Breast epithelium (tissue), 3 donors: Measurements from ENCODE around the gene EMC6.

ENCODE experiments used
- POLR2A ChIP-seq: fragments of 450-650 bp; IDR thresholded peaks from one replicate; pipeline ENCODE4 v1.6.1; 2016; ENCODE audit warnings: antibody characterized with exemption, mild to moderate bottlenecking, moderate library complexity
- POLR2AphosphoS5 ChIP-seq, 3 donors: sonication (generic); formaldehyde crosslinking; IDR thresholded peaks; one replicate each; pipeline ENCODE4 v1.6.1; 2017; ENCODE audit warnings: antibody characterized with exemption in 3 of 3
- TF ChIP-seq, protein P1 (sequence below), 3 donors: fragments of 450-650 bp; IDR thresholded peaks; one replicate each; pipeline ENCODE4 v1.5.1; 2016 to 2017; ENCODE audit warnings: antibody characterized with exemption in 3 of 3, mild to moderate bottlenecking in 3 of 3, moderate library complexity in 3 of 3

DNA sequence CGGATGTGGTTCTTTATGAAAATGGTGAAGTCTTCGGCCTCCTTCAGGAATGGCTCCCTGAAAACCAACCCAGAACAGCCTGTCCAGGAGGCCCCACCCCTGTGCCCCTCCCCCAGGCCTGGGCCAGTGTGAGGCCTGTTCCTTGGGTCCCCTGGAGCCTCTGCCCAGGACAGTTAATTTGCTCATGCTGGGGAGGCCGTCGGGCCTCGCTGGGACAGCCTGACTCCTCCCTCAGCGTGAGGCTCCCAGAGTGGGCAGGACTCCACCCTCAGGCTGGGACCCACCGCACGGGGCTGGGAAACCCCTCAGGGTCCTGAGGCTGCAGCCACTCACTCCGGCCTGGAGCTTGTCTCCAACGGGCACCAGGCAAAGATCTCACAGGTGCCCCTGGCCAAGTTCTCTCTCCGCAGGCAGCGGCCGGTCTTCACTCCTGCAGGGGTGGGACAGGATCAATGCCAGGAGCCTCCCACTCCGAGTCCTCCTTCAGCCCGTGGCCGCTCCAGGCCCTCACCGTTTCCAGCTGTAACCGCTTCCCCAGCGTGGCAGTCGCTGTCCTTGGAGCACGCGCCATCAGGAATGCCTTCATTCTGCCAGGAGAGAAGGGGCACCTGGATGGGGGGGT, 21.6 kb downstream of the EMC6 start:
- TF ChIP-seq POLR2AphosphoS5 (IDR thresholded peaks at IDR 0.05) (no peak), POLR2A (no peak)
- TF ChIP-seq, protein P1, sequence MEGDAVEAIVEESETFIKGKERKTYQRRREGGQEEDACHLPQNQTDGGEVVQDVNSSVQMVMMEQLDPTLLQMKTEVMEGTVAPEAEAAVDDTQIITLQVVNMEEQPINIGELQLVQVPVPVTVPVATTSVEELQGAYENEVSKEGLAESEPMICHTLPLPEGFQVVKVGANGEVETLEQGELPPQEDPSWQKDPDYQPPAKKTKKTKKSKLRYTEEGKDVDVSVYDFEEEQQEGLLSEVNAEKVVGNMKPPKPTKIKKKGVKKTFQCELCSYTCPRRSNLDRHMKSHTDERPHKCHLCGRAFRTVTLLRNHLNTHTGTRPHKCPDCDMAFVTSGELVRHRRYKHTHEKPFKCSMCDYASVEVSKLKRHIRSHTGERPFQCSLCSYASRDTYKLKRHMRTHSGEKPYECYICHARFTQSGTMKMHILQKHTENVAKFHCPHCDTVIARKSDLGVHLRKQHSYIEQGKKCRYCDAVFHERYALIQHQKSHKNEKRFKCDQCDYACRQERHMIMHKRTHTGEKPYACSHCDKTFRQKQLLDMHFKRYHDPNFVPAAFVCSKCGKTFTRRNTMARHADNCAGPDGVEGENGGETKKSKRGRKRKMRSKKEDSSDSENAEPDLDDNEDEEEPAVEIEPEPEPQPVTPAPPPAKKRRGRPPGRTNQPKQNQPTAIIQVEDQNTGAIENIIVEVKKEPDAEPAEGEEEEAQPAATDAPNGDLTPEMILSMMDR (IDR thresholded peaks at IDR 0.05) = no peak
